ENCODE measurements around the gene DCLK3.

DNA sequence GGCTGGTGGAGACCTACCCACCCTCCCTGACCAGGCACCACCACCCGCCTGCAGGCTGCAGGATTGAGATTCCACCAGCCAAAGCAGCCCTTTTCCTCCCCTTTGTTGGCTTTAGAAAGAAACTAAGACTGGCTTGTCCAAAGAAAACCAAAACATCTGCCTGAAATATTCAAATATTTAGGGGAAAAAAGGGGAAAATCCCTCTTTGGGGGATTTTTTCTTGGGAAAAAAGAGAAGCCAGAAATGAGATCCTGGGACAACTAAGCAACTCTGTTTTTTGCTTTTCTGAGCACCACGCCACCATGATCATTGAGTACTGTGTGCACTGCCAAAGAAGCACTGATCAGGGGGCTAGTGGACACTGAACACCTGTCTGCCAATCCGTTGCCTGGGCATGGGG, 2.6 kb downstream of the DCLK3 start:
- TF ChIP-seq, protein P1, sequence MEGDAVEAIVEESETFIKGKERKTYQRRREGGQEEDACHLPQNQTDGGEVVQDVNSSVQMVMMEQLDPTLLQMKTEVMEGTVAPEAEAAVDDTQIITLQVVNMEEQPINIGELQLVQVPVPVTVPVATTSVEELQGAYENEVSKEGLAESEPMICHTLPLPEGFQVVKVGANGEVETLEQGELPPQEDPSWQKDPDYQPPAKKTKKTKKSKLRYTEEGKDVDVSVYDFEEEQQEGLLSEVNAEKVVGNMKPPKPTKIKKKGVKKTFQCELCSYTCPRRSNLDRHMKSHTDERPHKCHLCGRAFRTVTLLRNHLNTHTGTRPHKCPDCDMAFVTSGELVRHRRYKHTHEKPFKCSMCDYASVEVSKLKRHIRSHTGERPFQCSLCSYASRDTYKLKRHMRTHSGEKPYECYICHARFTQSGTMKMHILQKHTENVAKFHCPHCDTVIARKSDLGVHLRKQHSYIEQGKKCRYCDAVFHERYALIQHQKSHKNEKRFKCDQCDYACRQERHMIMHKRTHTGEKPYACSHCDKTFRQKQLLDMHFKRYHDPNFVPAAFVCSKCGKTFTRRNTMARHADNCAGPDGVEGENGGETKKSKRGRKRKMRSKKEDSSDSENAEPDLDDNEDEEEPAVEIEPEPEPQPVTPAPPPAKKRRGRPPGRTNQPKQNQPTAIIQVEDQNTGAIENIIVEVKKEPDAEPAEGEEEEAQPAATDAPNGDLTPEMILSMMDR (conservative IDR thresholded peaks at IDR 0.05 in 1 of 2, IDR thresholded peaks at IDR 0.05 in 1 of 2; ENCODE audit: low read depth in 1 of 2, low read length in 2 of 2): no peak
- TF ChIP-seq EZH2 (IDR thresholded peaks at IDR 0.05; ENCODE audit: low read length, missing control alignments): no peak

All from fibroblast of lung (primary cell).